MM.1S (cell line): ENCODE measurements around the gene SUCLA2.

Experiments used
- CTCF ChIP-seq: fragments of 300-600 bp; sonication (generic); IDR thresholded peaks from 2 replicates; pipeline ENCODE4 v1.5.1; 2016; ENCODE audit warnings: antibody characterized with exemption, low read length, mixed read lengths
- EZH2 ChIP-seq: fragments of 300-600 bp; sonication (generic); optimal IDR thresholded peaks from 2 replicates; pipeline ENCODE3; 2017; ENCODE audit warnings: low read depth, mild to moderate bottlenecking, antibody characterized with exemption, low read length, mixed read lengths

DNA sequence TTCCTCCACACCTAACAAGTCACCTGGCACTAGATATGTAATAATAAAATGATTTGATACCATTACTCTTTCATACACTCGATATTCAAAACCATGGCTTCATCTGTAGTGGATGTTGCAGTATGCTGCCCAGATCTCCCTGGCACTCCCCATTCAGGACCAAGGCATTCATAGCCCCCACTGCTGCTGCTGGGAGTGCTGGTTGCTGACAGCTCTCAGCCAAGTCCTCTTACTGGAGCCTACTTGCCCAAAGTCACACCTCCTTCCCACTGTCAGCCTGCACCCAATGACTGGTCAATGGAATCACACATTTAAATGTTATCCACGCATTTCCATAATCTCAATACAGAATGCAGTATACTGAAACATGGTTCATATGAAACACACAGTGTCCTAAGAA is 3.7 kb downstream of the SUCLA2 start:
- TF ChIP-seq EZH2 (no peak), CTCF (no peak)
